Activated CD8-positive, alpha-beta memory T cell treated with anti-CD3 and anti-CD28 coated beads, Interleukin-2, amount 50 U/mL, for 48 hours (primary cell): ENCODE results near the gene LRRC3.
"Not testable (repeated sequence)": the region's sequence is repeated elsewhere in the genome, so short reads cannot be mapped to it uniquely, and the experiment has no call there.

ENCODE experiments used
- DNase-seq: peaks from one replicate; pipeline ENCODE4 v3.0.0-alpha.2; 2020

Gene LRRC3

GRCh38 chr21:44454747-44455523 is at the start of gene LRRC3:
Gene LRRC3 (plus strand): TSS chr21:44455510. CDS start chr21:44456645, 1,135 bp downstream.
- peak; percentile 90 for DNase-seq

GRCh38 chr21:44405948-44406872 is 49.1 kb upstream of the LRRC3 start:
- DNase-seq: no peak

- DNase-seq: peak; percentile 40
Measured at GRCh38 chr21:44406953-44407352, 48.4 kb upstream of the LRRC3 start.

- peak; percentile 59 for DNase-seq
Measured at GRCh38 chr21:44407493-44407892, 47.8 kb upstream of the LRRC3 start.

- no peak for DNase-seq
Measured at GRCh38 chr21:44408226-44408625, 47.1 kb upstream of the LRRC3 start.

GRCh38 chr21:44413566-44414290 is 41.6 kb upstream of the LRRC3 start:
- DNase-seq: peak; percentile 40

- DNase-seq: peak; percentile 15
Measured at GRCh38 chr21:44414291-44415072, 40.8 kb upstream of the LRRC3 start.

- peak; percentile 26 for DNase-seq
Measured at GRCh38 chr21:44415073-44416025, 40.0 kb upstream of the LRRC3 start.

GRCh38 chr21:44416193-44416592 is 39.1 kb upstream of the LRRC3 start:
- DNase-seq: peak; percentile 40

- not testable (repeated sequence) for DNase-seq
Measured at GRCh38 chr21:44417621-44418107, 37.6 kb upstream of the LRRC3 start.

GRCh38 chr21:44418108-44418875 is 37.0 kb upstream of the LRRC3 start:
- DNase-seq: peak; percentile 38

GRCh38 chr21:44418876-44419230 is 36.5 kb upstream of the LRRC3 start:
- no peak for DNase-seq

GRCh38 chr21:44419679-44420078 is 35.6 kb upstream of the LRRC3 start:
- DNase-seq: no peak

- DNase-seq: no peak
Measured at GRCh38 chr21:44420416-44421205, 34.7 kb upstream of the LRRC3 start.

- DNase-seq: no peak
Measured at GRCh38 chr21:44421901-44422840, 33.1 kb upstream of the LRRC3 start.

- no peak for DNase-seq
Measured at GRCh38 chr21:44423312-44423821, 31.9 kb upstream of the LRRC3 start.

GRCh38 chr21:44423941-44424607 is 31.2 kb upstream of the LRRC3 start:
- DNase-seq: no peak
